SU-DHL-6 (cell line): ENCODE data around the gene HIP1R.
"Not testable (repeated sequence)": the region's sequence is repeated elsewhere in the genome, so short reads cannot be mapped to it uniquely, and the experiment has no call there.

Source experiments
- EZH2phosphoT487 ChIP-seq: fragments of 200-600 bp; sonication (generic), shearing (Covaris generic); conservative IDR thresholded peaks from 2 replicates; pipeline ENCODE4 v1.6.1; 2018; ENCODE audit warnings: mild to moderate bottlenecking, antibody characterized with exemption, low read length, moderate library complexity, mixed read lengths
- TF ChIP-seq, protein P1 (sequence below): fragments of 200-600 bp; sonication (generic); IDR thresholded peaks from one replicate; pipeline ENCODE4 v1.5.1; 2017; ENCODE audit warnings: antibody characterized with exemption, mild to moderate bottlenecking, low read length, moderate library complexity; ENCODE audit not compliant: insufficient read depth, poor library complexity, severe bottlenecking

DNA sequence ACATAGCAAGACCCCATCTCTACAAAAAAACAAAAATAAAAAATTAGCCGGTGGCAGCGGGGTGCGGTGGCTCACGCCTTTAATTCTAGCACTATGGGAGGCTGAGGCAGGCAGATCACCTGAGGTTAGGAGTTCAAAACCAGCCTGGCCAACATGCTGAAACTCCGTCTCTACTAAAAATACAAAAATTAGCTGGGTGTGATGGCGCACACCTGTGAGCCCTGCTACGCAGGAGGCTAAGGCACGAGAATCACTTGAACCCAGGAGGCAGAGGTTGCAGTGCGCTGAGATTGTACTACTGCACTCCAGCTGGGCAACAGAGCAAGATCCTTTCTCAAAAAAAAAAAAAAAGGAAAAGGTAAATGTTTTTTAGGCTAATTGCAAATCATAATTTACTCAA lies 57.5 kb downstream of the HIP1R start:
- TF ChIP-seq, protein P1, sequence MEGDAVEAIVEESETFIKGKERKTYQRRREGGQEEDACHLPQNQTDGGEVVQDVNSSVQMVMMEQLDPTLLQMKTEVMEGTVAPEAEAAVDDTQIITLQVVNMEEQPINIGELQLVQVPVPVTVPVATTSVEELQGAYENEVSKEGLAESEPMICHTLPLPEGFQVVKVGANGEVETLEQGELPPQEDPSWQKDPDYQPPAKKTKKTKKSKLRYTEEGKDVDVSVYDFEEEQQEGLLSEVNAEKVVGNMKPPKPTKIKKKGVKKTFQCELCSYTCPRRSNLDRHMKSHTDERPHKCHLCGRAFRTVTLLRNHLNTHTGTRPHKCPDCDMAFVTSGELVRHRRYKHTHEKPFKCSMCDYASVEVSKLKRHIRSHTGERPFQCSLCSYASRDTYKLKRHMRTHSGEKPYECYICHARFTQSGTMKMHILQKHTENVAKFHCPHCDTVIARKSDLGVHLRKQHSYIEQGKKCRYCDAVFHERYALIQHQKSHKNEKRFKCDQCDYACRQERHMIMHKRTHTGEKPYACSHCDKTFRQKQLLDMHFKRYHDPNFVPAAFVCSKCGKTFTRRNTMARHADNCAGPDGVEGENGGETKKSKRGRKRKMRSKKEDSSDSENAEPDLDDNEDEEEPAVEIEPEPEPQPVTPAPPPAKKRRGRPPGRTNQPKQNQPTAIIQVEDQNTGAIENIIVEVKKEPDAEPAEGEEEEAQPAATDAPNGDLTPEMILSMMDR: not testable (repeated sequence)
- not testable (repeated sequence) for TF ChIP-seq EZH2phosphoT487
